GM18858 (cell line): Measurements from ENCODE around the gene FAM185A.
"Not testable (repeated sequence)": the region's sequence is repeated elsewhere in the genome, so short reads cannot be mapped to it uniquely, and the experiment has no call there.

Source experiments
- ATAC-seq: cut with Tn5 transposase; IDR thresholded peaks from one replicate; pipeline ENCODE4 v1.9.1; 2021; ENCODE audit not compliant: unreplicated experiment

Gene FAM185A

DNA sequence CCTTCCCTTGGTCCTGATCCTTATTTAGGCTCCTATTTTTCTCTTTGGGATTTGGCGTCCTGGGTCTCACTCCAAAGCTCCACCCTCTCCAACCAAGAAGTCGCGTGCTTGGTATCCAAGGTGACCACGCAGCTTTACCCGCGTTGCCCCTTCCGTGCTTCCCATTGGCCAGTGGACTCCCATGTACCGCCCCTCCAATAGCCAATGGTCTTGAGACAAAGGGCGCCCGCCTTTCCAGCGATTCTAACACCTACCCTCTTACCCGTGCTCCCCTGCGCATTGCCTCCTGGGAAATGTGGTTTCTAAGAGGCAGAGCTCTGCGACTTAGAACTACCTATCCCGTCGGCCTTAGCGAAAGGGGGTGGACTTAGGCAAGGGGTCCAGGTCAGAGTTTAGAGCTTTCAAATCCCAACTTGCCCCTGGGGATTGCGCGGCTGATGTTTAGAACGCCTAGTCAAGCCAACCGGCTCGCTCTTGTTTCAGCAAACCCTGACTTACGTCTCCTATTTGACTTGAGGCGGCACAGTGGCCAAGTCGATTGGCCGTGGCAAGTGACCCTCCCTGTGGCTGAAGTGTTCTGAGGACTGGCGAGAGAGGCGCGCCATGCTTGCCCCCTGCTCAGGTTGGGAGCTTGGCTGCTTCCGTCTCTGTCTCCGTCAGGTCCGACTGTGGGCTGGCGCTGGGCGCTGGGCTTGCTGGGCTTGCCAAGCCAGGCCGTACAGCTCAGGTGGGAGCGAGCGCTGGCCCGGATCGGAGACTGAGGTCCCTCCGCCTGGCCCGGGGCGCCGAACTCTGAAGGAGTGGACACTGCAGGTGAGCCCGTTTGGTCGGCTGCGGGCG lies at the start of gene FAM185A:
Gene FAM185A, plus strand, starts transcription at position 395 of the 840 bp plus-strand sequence. Its CDS starts 209 bp downstream, at position 604.
- ATAC-seq: peak; percentile 94

DNA sequence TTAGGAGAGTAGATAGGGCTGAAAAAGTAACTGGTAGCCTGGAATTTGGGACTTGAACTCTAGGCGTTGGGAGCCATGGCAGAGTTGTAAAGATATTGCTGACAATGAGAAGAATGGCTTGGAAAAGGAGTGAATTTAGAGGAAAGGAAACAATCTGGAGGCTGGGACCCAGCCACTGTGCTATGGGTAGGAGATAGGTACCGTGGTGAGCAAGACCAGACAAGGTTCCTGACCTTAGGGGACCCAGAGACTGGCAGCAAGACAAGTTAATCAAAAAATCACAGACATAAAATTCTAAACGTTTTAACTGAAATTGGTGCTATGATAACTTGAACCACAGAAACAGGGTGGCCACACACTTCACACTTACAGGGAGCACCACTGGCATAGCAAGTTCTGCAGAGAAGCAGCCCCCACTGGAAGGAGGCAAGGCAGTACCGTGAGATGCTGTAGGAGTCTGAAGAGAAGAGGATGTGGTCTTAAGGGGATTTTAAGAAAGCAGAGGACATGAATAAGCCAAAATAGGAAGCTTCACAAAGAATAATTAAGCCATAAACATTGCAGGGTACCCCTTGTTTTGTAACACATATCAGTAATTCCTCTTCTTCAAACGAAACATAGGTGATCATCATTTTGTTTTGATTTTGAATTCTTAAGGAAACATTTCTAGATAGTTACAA lies 35.6 kb upstream of the FAM185A start:
- ATAC-seq: peak; percentile 64

DNA sequence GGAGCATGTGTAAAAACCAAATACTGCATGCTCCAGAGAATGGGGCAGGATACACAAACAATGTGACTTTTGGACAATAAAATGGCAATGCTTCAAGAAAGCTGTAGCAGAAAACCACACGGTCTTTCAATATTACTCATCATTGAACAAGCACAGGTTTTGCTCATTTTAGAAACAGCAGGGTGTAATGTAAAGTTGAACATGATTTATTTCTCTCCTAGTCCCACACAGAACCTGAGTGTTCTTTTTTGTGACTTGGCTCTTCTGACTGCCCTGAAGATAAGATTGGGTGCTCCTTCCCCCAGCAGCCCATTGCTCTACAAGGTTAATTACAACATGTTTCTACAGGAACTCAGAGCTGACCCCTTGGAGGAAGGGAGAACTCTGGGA lies 35.1 kb upstream of the FAM185A start:
- peak; percentile 80 for ATAC-seq

DNA sequence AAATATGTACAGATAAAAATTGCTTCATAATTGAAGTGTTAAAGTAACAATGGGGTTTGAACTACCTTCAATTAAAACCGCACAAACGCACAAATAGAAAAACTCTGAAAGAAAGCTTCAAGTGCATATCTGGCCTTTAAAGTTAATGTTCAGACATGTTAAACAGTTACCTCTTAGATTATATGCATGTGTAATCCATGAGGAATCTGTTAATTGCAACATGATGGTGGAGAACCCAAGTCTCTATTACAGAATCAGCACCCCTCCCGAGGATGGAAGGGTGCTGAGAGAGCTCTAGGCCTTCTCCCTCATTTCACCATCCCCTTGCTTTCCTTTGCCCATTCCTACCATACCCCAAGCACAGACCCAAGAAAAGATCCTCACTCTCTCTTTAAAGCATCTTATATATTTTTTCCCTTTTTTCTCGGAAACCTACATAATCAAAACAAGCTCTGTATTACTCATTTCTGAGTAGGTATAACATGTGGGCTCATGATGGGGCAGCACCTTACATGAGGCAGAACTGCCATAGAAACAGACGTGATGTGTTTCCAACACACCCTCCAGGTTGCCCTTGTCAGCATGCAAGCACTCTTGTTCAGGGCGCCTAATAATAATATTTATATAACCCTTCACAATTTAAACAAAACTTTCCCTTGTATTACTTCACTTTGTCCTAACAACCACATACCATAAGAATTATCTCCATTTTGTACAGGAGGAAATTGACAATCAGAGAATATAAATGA lies 33.9 kb upstream of the FAM185A start:
- not testable (repeated sequence) for ATAC-seq

DNA sequence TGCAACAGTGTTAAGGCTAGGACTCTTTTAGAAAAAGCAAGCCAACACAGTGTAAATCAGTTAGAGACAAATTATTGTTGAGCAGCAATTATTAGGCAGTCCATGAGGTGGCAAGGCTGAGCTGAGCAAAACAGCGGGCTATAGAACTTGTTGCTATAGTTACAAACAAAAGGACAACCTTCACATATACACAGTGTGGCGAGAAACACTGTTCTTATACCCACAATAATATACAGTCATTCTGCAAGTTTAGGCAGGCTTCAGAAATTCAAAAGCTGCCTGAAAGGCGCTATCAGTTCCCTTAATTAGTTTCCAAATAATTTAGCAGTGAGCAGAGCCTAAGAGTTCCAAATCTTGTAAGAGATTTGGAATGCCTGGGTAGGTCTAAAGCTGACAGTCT lies 33.1 kb upstream of the FAM185A start:
- peak; percentile 31 for ATAC-seq

GRCh38 chr7:102718491-102718890 lies 30.3 kb upstream of the FAM185A start:
- ATAC-seq: not testable (repeated sequence)

DNA sequence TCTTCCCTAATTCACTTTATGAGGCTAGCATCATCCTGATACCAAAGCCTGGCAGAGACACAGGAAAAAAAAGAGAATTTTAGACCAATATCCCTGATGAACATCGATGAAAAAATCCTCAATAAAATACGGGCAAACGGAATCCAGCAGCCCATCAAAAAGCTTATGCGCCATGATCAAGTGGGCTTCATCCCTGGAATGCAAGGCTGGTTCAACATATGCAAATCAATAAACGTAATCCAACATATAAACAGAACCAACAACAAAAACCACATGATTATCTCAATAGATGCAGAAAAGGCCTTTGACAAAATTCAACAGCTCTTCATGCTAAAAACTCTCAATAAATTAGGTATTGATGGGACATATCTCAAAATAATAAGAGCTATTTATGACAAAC lies 22.6 kb upstream of the FAM185A start:
- ATAC-seq: not testable (repeated sequence)

DNA sequence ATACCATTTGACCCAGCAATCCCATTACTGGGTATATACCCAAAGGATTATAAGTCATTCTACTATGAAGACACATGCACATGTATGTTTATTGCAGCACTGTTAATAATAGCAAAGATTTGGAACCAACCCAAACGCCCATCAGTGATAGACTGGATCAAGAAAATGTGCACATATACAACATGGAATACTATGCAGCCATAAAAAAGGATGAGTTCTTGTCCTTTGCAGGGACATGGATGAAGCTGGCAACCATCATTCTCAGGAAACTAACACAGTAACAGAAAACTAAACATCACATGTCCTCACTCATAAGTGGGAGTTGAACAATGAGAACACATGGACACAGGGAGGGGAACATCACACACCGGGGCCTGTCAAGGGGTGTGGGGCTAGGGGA lies 19.1 kb upstream of the FAM185A start:
- ATAC-seq: not testable (repeated sequence)

GRCh38 chr7:102730431-102730830 lies 18.4 kb upstream of the FAM185A start:
- not testable (repeated sequence) for ATAC-seq

GRCh38 chr7:102742002-102742771 lies 6.6 kb upstream of the FAM185A start:
- ATAC-seq: not testable (repeated sequence)

DNA sequence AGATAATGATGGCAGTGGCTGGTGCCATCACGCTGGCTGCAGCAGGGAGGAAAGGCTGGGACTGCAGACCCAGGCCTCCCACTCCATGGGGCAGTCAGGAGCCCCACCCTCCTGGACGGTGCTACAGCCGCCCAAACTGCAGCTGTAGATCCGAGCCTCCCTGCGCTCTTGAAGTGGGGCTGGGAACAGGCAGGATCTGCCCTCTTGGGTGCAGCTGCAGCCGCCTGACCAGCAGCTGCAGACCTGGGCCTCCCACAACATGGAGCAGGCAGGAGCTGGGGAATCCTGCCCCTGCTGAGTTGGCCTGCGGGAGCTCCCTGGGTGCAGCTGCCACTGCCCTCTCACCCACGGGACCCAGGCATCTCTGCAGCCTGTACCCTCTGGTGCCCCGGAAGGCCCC lies 4.9 kb upstream of the FAM185A start:
- not testable (repeated sequence) for ATAC-seq

- ATAC-seq: not testable (repeated sequence)
Measured at GRCh38 chr7:102745494-102746288, 3.1 kb upstream of the FAM185A start.

GRCh38 chr7:102749445-102749786 lies 617 bp downstream of the FAM185A start:
- ATAC-seq: not testable (repeated sequence)

GRCh38 chr7:102758227-102758626 lies 9.4 kb downstream of the FAM185A start:
- ATAC-seq: not testable (repeated sequence)

- not testable (repeated sequence) for ATAC-seq
Measured at GRCh38 chr7:102759934-102760333, 11.1 kb downstream of the FAM185A start.

- ATAC-seq: not testable (repeated sequence)
Measured at GRCh38 chr7:102761234-102761633, 12.4 kb downstream of the FAM185A start.

DNA sequence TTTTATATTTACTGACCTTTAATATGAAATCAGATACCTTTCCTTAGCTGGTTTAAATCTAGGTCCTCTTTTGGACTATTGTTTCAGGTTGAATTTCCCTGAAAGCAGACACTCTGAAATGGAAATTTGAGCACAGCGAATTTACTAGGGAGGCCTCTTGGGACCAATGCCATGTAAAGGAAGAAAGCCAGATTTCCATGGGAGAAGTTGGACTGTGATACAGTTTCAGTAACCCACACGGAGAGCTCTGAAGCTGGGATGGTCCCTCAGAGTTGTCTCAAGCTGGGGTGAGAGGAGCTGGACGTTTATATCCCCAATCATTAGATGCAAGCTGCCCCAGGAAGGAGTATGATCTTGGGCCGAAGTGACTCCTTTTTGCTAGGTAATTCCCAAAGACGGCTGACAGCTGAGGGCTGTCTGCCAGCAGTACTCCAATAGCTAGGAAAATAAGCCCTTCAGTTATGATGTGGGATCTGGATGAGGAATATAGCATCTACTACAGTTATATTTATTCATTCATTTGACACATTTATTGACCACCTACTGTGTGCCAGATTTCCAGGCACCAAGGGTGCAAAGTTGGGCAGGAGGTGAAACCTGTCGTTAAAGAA lies 14.6 kb downstream of the FAM185A start:
- not testable (repeated sequence) for ATAC-seq

GRCh38 chr7:102769657-102770192 lies 20.9 kb downstream of the FAM185A start:
- not testable (repeated sequence) for ATAC-seq

GRCh38 chr7:102770467-102770866 lies 21.7 kb downstream of the FAM185A start:
- ATAC-seq: peak; percentile 57
